ENCODE data around the gene ALG8.
"Not testable (repeated sequence)": the region's sequence is repeated elsewhere in the genome, so short reads cannot be mapped to it uniquely, and the experiment has no call there.

Gene ALG8

DNA sequence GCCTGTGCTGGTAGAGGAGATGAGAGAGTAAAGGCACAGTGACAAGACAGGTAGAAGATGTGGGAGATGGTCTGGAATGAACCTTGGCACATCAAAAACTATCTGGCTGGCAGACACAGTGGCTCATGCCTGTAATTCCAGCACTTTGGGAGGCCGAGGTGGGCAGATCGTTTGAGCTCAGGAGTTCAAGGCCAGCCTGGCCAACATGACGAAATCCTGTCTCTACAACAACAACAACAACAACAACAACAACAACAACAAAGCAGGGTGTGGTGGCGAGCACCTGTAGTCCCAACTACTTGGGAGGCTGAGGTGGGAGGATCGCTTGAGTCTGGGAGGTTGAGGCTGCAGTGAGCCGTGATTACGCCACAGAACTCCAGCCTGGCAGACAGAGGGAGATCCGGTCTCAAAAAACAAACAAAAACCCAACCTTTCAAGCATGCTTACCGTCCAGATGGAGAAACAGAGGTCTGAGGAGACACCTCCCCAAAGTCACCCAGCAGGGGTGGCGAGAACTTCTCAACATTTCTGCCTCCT lies 37.2 kb upstream of the ALG8 start:
- Histone ChIP-seq H3K9me3 (ENCODE audit: low read depth, low read length) (no peaks in the 10 kb centered on the region), H3K27ac (no peak overlapping the region), H3K4me3 (no peak overlapping the region), H3K36me3 (ENCODE audit: insufficient read depth, low read length) (no peaks in the 10 kb centered on the region), H3K9ac (ENCODE audit: insufficient read length) (no peak overlapping the region)
- no peak for DNase-seq (ENCODE audit: low read depth, low spot score)
- TF ChIP-seq POLR2AphosphoS5 (IDR thresholded peaks at IDR 0.05; ENCODE audit: borderline replicate concordance, low read depth, low read length) (no peak), EZH2 (IDR thresholded peaks at IDR 0.05) (no peak), FOXP2 (optimal IDR thresholded peaks at IDR 0.05; ENCODE audit: control extremely low read depth, extremely low read length, insufficient read depth) (no peak)

DNA sequence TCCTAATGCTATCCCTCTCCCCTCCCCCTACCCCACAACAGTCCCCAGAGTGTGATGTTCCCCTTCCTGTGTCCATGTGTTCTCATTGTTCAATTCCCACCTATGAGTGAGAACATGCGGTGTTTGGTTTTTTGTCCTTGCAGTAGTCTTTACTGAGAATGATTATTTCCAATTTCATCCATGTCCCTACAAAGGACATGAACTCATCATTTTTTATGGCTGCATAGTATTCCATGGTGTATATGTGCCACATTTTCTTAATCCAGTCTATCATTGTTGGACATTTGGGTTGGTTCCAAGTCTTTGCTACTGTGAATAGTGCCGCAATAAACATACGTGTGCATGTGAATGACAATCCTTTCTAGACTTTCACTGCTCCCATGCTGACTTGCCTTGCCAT lies 36.4 kb upstream of the ALG8 start:
- not testable (repeated sequence) for H3K36me3 ChIP-seq (ENCODE audit: insufficient read depth, low read length); H3K9ac ChIP-seq (ENCODE audit: insufficient read length); H3K4me3 ChIP-seq; DNase-seq (ENCODE audit: low read depth, low spot score); H3K9me3 ChIP-seq (ENCODE audit: low read depth, low read length); H3K27ac ChIP-seq

DNA sequence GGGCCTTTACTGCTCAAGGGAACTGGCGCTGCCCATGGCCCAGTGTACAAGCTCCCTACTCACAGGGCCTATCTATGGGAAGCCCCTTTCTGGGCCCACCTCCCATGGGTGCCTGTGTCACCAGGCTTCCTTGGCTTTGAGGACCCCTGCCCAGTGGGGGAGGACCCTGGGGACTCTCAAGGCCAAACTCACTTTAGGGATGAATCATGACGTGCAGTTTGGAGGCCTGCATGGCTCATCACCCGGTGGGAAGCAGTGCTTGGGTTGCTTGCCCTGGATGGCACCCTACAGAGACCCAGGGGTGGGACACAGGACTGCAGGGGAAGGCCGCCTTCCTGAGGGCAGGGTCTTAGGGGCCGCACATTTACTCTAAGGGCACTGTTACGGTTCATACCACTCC lies 32.5 kb upstream of the ALG8 start:
- Histone ChIP-seq H3K9me3 (ENCODE audit: low read depth, low read length) (no peaks in the 10 kb centered on the region), H3K4me3 (no peak overlapping the region), H3K27ac (no peak overlapping the region), H3K36me3 (ENCODE audit: insufficient read depth, low read length) (no peaks in the 10 kb centered on the region), H3K9ac (ENCODE audit: insufficient read length) (no peak overlapping the region)
- no peak for TF ChIP-seq EZH2 (IDR thresholded peaks at IDR 0.05)
- no peak for TF ChIP-seq POLR2AphosphoS5 (IDR thresholded peaks at IDR 0.05; ENCODE audit: borderline replicate concordance, low read depth, low read length)
- no peak for TF ChIP-seq FOXP2 (optimal IDR thresholded peaks at IDR 0.05; ENCODE audit: control extremely low read depth, extremely low read length, insufficient read depth)
- DNase-seq (ENCODE audit: low read depth, low spot score): no peak

DNA sequence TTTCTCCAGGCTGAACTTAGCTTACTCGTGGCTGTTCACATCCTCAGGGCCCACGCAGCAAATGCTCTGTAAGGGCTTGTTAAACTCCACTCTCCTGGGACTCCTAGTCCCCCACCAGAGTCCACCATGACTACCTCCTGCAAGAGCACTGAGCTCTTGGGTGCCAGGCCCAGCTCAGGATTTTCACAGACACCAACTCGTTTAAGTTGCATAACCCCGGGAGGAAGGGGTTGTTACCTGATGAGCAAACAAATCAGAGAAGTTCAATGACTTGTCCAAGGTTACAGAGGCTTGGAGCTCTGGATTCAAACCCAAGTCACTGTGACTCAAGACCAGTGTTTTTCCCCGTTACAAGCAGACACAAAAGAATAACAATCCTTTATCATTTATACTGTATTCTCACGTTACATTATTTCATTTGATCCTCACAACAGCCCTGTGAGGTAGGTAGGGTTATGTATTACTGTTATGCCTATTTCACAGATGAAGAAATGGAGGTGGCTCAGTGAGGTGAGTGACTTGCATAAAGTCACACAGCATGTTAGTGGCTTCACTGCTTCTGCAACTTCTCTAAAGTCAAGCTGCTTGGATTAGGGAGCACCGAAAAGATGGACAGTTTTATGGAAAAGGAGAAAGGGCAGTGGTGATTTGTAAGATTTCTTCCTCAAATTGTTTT lies 31.6 kb upstream of the ALG8 start:
- no peak for DNase-seq (ENCODE audit: low read depth, low spot score)
- Histone ChIP-seq H3K9me3 (ENCODE audit: low read depth, low read length) (no peaks in the 10 kb centered on the region), H3K4me3 (no peak overlapping the region), H3K9ac (ENCODE audit: insufficient read length) (no peak overlapping the region), H3K27ac (no peak overlapping the region), H3K36me3 (ENCODE audit: insufficient read depth, low read length) (no peaks in the 10 kb centered on the region)
- TF ChIP-seq POLR2AphosphoS5 (IDR thresholded peaks at IDR 0.05; ENCODE audit: borderline replicate concordance, low read depth, low read length): no peak
- TF ChIP-seq EZH2 (IDR thresholded peaks at IDR 0.05): no peak

DNA sequence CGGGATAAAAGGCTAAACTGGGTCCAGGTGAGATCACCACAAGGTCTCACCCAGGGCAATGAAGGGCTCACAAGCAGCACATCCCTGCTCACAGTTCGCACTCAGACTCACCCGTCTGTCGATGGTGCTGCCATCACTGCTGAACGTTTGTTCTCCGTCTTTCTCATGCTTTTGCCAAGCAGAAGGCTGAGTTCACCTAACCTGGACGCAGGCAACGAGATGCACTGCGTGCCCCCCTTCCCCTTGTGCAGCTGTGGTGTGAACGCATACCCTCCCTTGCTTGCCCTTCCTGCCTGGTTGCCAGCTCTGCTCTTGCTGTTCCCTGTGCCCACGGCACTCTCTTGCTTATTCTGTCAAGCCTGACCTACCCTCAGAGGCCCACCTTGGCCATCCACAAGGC lies 31.0 kb upstream of the ALG8 start:
- Histone ChIP-seq H3K27ac (no peak overlapping the region), H3K36me3 (ENCODE audit: insufficient read depth, low read length) (no peaks in the 10 kb centered on the region), H3K4me3 (no peak overlapping the region), H3K9me3 (ENCODE audit: low read depth, low read length) (no peaks in the 10 kb centered on the region), H3K9ac (ENCODE audit: insufficient read length) (no peak overlapping the region)
- TF ChIP-seq POLR2AphosphoS5 (IDR thresholded peaks at IDR 0.05; ENCODE audit: borderline replicate concordance, low read depth, low read length): no peak
- no peak for TF ChIP-seq FOXP2 (optimal IDR thresholded peaks at IDR 0.05; ENCODE audit: control extremely low read depth, extremely low read length, insufficient read depth)
- TF ChIP-seq EZH2 (IDR thresholded peaks at IDR 0.05): no peak
- no peak for DNase-seq (ENCODE audit: low read depth, low spot score)

DNA sequence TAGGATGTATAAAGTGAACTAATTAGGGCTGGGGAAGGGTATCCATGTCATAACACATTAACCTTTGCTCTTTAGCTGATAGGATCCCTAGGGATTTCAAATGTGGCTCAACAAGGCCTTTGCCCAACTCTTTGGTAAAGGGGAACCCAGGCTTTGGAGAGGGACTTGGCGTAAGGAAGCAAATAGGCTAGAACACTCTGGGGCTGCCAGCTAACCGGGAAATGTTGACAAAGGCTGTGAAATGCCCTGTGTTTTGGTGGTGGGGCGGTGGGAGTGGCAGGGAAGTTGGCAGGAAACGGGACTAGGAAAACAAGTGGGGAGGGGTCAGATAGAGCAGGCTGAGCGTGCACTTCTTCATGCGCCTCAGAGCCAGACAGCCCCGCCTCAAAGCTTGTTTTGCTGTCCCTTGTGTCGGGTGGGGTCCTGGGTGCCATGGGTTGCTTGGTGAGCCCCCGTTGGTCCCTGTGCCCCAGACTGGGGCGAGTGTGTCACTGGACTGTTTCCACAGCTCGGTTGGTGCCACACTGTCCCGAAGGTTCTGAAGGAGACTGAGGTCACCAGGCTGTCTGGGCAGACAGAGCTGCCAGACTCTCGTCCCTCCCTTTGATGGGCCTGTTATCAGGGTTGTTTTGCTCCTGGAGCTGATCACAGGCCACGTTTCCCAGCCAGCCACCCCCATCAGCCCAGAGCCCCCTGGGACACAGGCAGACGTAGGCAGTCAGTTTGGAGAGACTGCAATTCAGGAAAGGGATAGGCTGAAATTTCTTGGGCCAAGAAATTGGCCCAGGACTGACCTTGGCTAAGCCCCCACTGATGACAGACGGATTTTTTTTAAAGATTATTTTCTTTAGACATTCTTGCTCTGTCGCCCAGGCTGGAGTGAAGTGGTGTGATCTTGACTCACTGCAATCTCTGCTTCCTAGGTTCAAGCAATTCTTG lies 29.4 kb upstream of the ALG8 start:
- no peak for DNase-seq (ENCODE audit: low read depth, low spot score)
- TF ChIP-seq FOXP2 (optimal IDR thresholded peaks at IDR 0.05; ENCODE audit: control extremely low read depth, extremely low read length, insufficient read depth) (no peak), POLR2AphosphoS5 (IDR thresholded peaks at IDR 0.05; ENCODE audit: borderline replicate concordance, low read depth, low read length) (no peak), EZH2 (IDR thresholded peaks at IDR 0.05) (no peak)
- no peak overlapping the region for H3K4me3 ChIP-seq
- H3K9me3 ChIP-seq (ENCODE audit: low read depth, low read length): no peaks in the 10 kb centered on the region
- no peak overlapping the region for H3K27ac ChIP-seq
- H3K9ac ChIP-seq (ENCODE audit: insufficient read length): no peak overlapping the region
- H3K36me3 ChIP-seq (ENCODE audit: insufficient read depth, low read length): no peaks in the 10 kb centered on the region

DNA sequence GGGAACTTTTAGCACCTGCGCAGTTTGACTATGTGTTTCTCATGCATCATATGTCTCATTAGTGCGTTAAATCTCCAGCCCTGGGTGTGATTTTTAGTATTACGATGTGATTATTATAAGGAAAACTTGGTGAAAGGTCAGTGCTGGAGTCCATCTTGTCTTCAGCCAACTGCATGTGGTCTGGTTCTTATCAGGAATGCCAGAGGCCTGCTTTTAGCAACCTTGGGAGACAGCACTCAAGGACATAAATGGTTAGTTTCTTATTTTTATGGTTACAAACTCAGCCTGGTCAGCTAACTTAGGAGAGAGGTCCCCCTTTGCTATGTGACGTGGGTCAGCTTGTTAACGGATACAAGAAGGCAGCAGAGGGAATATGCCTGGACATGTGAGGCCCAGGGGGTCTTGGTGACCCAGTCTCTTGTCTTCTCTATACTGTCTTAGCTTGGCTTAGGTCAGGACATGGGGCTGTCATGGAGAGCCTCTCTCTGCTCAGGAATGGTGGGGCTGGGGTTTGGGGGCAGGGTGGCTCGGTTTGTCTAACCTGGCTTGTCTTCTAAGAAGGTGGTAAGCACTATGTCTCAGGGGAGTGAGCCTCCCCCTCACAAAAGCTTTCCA lies 27.5 kb upstream of the ALG8 start:
- no peak overlapping the region for H3K27ac ChIP-seq
- H3K9ac ChIP-seq (ENCODE audit: insufficient read length): no peak overlapping the region
- DNase-seq (ENCODE audit: low read depth, low spot score): no peak
- TF ChIP-seq FOXP2 (optimal IDR thresholded peaks at IDR 0.05; ENCODE audit: control extremely low read depth, extremely low read length, insufficient read depth) (no peak), EZH2 (IDR thresholded peaks at IDR 0.05) (no peak), POLR2AphosphoS5 (IDR thresholded peaks at IDR 0.05; ENCODE audit: borderline replicate concordance, low read depth, low read length) (no peak)
- H3K36me3 ChIP-seq (ENCODE audit: insufficient read depth, low read length): no peaks in the 10 kb centered on the region
- H3K9me3 ChIP-seq (ENCODE audit: low read depth, low read length): no peaks in the 10 kb centered on the region
- H3K4me3 ChIP-seq: no peak overlapping the region

DNA sequence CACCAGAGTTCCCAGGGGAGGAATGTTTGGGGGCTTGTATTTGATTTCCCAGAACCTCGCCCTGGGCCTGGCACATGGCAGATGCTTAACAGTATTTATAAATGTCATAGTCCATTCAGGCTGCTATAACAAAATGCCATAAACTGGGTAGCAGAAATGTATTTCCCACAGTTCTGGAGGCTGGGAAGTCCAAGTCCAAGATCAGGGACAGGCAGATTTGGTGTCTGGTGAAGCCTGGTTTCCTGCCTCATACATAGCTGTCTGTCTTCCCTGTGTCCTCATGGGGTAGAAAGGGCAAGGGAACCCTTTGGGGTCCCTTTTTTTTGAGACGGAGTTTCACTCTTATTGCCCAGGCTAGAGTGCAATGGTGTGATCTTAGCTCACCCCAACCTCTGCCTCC lies 25.0 kb upstream of the ALG8 start:
- H3K9me3 ChIP-seq (ENCODE audit: low read depth, low read length): no peaks in the 10 kb centered on the region
- no peak for TF ChIP-seq FOXP2 (optimal IDR thresholded peaks at IDR 0.05; ENCODE audit: control extremely low read depth, extremely low read length, insufficient read depth)
- no peak for TF ChIP-seq EZH2 (IDR thresholded peaks at IDR 0.05)
- TF ChIP-seq POLR2AphosphoS5 (IDR thresholded peaks at IDR 0.05; ENCODE audit: borderline replicate concordance, low read depth, low read length): no peak
- no peaks in the 10 kb centered on the region for H3K36me3 ChIP-seq (ENCODE audit: insufficient read depth, low read length)

More for the DNA sequence above, 25.0 kb upstream of the ALG8 start:
- H3K27ac ChIP-seq: no peak overlapping the region
- DNase-seq (ENCODE audit: low read depth, low spot score): no peak
- no peak overlapping the region for H3K9ac ChIP-seq (ENCODE audit: insufficient read length)
- H3K4me3 ChIP-seq: no peak overlapping the region

All from SK-N-MC (cell line).